HPDE6-E6E7 (cell line): ENCODE measurements around the gene GIPC1.
"Not testable (repeated sequence)": the region's sequence is repeated elsewhere in the genome, so short reads cannot be mapped to it uniquely, and the experiment has no call there.

ENCODE experiments used
- DNase-seq: peaks from one replicate; pipeline ENCODE4 v3.0.0; 2011; ENCODE audit warnings: missing footprints; ENCODE audit errors: extremely low spot score

GIPC1 gene

GRCh38 chr19:14496029-14496833 lies at the start of gene GIPC1:
Gene GIPC1, minus strand, starts transcription at chr19:14496127. Its CDS starts 13,151 bp downstream, at chr19:14482976.
- DNase-seq: peak; percentile 99

GRCh38 chr19:14545716-14546082 lies 49.8 kb upstream of the GIPC1 start:
- DNase-seq: no peak

GRCh38 chr19:14544977-14545715 lies 49.2 kb upstream of the GIPC1 start:
- no peak for DNase-seq

GRCh38 chr19:14544047-14544446 lies 48.1 kb upstream of the GIPC1 start:
- no peak for DNase-seq

GRCh38 chr19:14542711-14543328 lies 46.9 kb upstream of the GIPC1 start:
- DNase-seq: no peak

GRCh38 chr19:14541979-14542378 lies 46.1 kb upstream of the GIPC1 start:
- not testable (repeated sequence) for DNase-seq

- DNase-seq: no peak
Measured at GRCh38 chr19:14540741-14541525, 45.0 kb upstream of the GIPC1 start.

- DNase-seq: peak; percentile 79
Measured at GRCh38 chr19:14536926-14537692, 41.2 kb upstream of the GIPC1 start.

- DNase-seq: no peak
Measured at GRCh38 chr19:14533450-14533849, 37.5 kb upstream of the GIPC1 start.

- no peak for DNase-seq
Measured at GRCh38 chr19:14530506-14530905, 34.6 kb upstream of the GIPC1 start.

GRCh38 chr19:14530005-14530348 lies 34.0 kb upstream of the GIPC1 start:
- no peak for DNase-seq

GRCh38 chr19:14529254-14530004 lies 33.5 kb upstream of the GIPC1 start, which contains the start of gene TECR:
Gene TECR, plus strand, starts transcription at chr19:14529594. Its CDS starts 103 bp downstream, at chr19:14529697.
- DNase-seq: peak; percentile 91

GRCh38 chr19:14528419-14529253 lies 32.7 kb upstream of the GIPC1 start:
- no peak for DNase-seq

GRCh38 chr19:14526423-14526822 lies 30.5 kb upstream of the GIPC1 start:
- DNase-seq: no peak

- no peak for DNase-seq
Measured at GRCh38 chr19:14525729-14526128, 29.8 kb upstream of the GIPC1 start.

- DNase-seq: no peak
Measured at GRCh38 chr19:14520543-14520942, 24.6 kb upstream of the GIPC1 start.

GRCh38 chr19:14519860-14520407 lies 24.0 kb upstream of the GIPC1 start:
- DNase-seq: no peak

- no peak for DNase-seq
Measured at GRCh38 chr19:14519245-14519859, 23.4 kb upstream of the GIPC1 start.
